HL-60 (cell line): ENCODE results near the gene PAQR5.
"Not testable (repeated sequence)": the region's sequence is repeated elsewhere in the genome, so short reads cannot be mapped to it uniquely, and the experiment has no call there.

Source experiments
- DNase-seq, 2 experiments: peaks; one replicate each; pipeline ENCODE4 v3.0.0-alpha.2; 2010 to 2020; ENCODE audit warnings: low read depth in 1 of 2, low spot score in 1 of 2
- H3K27ac ChIP-seq: fragments of 250-450 bp; sonication (Bioruptor Pico); replicated peaks from 2 replicates; pipeline ENCODE4 v1.5.1; 2020; ENCODE audit warnings: mild to moderate bottlenecking, moderate library complexity
- H3K27me3 ChIP-seq: fragments of 250-450 bp; sonication (Bioruptor Pico); 2 replicates; pipeline ENCODE4 v1.5.1; 2021; ENCODE audit warnings: mild to moderate bottlenecking, moderate library complexity; ENCODE audit not compliant: insufficient read depth, poor library complexity, severe bottlenecking
- H3K4me3 ChIP-seq: replicated peaks from 2 replicates; pipeline ENCODE4 v1.5.1; 2011; ENCODE audit warnings: mild to moderate bottlenecking, control low read depth, low read length; ENCODE audit not compliant: insufficient read depth
- CTCF ChIP-seq: IDR thresholded peaks from one replicate; pipeline ENCODE4 v1.5.1; 2011; ENCODE audit warnings: low read length, control low read depth, inconsistent platforms; ENCODE audit not compliant: insufficient read depth
- GABPA ChIP-seq: IDR thresholded peaks from 2 replicates; pipeline ENCODE4 v1.6.1; 2012; ENCODE audit warnings: low read depth
- POLR2AphosphoS5 ChIP-seq: IDR thresholded peaks from 2 replicates; pipeline ENCODE4 v1.6.1; 2012; ENCODE audit warnings: low read depth
- REST ChIP-seq: IDR thresholded peaks from 2 replicates; pipeline ENCODE4 v1.6.1; 2012; ENCODE audit warnings: low read depth; ENCODE audit not compliant: insufficient replicate concordance
- SPI1 ChIP-seq: IDR thresholded peaks from 2 replicates; pipeline ENCODE4 v1.6.1; 2012; ENCODE audit warnings: low read depth, mild to moderate bottlenecking, borderline replicate concordance

Gene PAQR5

GRCh38 chr15:69288531-69289341 lies 10.0 kb upstream of the PAQR5 start:
- TF ChIP-seq SPI1 (no peak), POLR2AphosphoS5 (no peak)
- Histone ChIP-seq H3K4me3 (no peak overlapping the region), H3K27ac (no peak overlapping the region), H3K27me3 (no peaks in the 10 kb centered on the region)
- no peak for DNase-seq

- DNase-seq = no peak
- TF ChIP-seq SPI1 = no peak
- no peak for TF ChIP-seq REST
- TF ChIP-seq POLR2AphosphoS5 = no peak
- no peak for TF ChIP-seq GABPA
- TF ChIP-seq CTCF = no peak
- H3K27me3 ChIP-seq = no peaks in the 10 kb centered on the region
- H3K27ac ChIP-seq = no peak overlapping the region
- no peak overlapping the region for H3K4me3 ChIP-seq
Observed at GRCh38 chr15:69289342-69290146, 9.2 kb upstream of the PAQR5 start.

- H3K27ac ChIP-seq = no peak overlapping the region
Observed at GRCh38 chr15:69290346-69291164, 8.2 kb upstream of the PAQR5 start.

GRCh38 chr15:69291651-69292050 lies 7.1 kb upstream of the PAQR5 start:
- not testable (repeated sequence) for H3K4me3 ChIP-seq, DNase-seq, H3K27ac ChIP-seq, H3K27me3 ChIP-seq

More at GRCh38 chr15:69290346-69291164, 8.2 kb upstream of the PAQR5 start:
- DNase-seq = no peak
- Histone ChIP-seq H3K27me3 (no peaks in the 10 kb centered on the region), H3K4me3 (no peak overlapping the region)
- TF ChIP-seq REST (no peak), CTCF (no peak), SPI1 (no peak)
